CD4-positive, alpha-beta T cell treated with Interleukin-21 for 1 hour (primary cell): ENCODE measurements around the gene C3orf33.

Source experiments
- DNase-seq: peaks from one replicate; pipeline ENCODE4 v3.0.0-alpha.2; 2020

C3orf33 gene

DNA sequence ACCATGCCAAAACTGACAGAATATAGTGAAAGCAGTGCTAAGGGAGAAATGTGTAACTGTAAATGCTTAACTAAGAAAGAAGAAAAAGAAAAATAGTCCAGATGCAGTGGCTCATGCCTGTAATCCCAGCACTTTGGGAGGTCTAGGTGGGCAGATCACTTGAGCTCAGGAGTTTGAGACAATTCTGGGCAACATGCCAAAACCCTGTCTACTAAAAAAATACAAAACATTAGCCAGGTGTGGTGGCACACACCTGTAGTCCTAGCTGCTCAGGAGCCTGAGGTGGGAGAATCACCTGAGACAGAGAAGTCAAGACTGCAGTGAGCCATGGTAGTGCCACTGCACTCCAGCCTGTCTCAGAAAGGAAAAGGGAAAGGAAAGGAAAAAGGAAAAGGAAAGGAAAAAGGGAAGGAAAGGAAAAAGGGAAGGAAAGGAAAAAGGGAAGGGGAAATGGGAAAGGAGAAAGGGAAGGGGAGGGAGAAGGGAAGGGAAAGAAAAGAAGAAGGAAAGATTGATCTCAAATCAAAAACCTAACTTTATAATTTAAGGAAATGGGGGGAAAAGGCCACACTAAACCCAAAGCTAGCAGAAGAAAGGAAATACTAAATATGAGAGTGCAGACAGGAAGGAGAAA is 20.3 kb downstream of the C3orf33 start:
- DNase-seq, result no peak

DNA sequence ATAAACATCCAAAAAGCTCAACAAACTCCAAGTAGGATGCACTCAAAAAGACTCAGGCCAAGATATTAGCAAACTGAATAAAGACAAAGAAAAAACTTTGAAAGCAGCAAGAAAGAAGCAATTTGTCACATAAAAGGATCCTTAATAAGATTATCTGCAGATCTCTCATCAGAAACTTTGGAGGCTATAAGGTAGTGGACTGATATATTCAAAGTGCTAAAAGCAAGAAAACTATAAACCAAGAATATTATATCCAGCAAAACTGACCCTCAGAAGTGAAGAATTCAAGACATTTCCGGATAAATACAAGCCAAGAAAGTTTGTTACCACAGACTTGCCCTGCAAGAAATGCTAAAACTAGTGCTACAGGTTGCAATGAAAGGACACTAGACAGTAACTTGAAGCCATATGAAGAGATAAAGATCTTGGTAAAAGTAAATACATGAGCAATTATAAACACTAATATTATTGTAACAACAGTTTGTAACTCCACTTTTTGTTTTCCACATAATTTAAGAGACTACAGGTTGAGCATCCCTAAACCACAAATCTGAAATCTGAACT is 23.6 kb downstream of the C3orf33 start:
- DNase-seq, result no peak

DNA sequence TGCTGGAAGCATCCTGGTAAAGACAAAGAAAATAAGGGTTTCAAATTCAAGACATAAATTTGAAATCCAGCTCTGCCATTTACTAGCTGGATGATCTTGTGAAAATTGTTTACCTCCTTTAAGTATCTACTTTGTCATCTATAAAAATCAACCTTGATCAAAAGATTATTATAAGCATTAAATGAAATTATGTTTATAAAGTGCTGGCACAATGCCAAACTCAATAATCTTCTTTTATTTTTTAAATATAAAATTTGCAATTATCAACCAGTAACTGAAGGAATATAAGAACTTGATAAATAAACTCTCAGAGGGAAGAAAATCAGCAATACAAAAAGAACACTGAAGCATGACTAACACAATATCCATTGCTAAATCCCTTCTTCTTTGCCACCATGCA is 25.8 kb downstream of the C3orf33 start:
- no peak for DNase-seq

DNA sequence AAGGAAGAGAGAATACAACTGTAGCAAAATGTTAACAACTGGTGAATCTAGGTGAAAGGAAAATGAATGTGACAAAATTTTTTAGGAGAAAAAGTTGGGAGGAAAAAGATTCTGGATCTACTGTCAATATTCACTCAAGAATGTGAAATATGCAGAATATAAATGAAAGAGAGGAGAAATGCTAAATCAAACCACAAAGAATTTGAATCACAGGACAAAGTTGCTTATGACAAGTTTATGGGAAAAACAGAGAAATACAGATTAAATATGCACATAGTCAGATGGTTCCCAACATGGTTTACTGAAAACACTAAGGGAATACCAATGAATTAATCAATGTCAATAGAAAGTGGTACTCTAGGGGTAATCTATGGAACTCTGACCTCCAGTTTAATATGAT is 27.6 kb downstream of the C3orf33 start:
- no peak for DNase-seq

DNA sequence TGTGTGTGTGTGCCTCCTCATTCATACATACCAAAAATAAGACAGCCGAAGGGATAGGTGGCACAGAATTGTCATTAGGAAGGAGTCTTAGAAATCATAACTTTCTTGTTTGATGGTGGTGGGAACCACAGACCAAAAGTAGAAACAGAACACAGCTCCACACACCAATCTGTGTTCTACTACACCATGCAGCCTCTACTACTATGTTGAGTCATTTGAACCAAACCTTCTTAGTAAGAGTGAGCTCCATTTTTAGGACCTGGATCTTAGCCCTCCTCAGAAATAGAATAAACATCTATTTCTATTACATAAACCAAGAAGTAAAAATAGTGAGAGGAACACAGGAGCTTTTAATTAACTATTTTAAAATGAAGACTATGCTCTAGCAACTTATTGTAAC is 33.3 kb downstream of the C3orf33 start:
- DNase-seq, result no peak

DNA sequence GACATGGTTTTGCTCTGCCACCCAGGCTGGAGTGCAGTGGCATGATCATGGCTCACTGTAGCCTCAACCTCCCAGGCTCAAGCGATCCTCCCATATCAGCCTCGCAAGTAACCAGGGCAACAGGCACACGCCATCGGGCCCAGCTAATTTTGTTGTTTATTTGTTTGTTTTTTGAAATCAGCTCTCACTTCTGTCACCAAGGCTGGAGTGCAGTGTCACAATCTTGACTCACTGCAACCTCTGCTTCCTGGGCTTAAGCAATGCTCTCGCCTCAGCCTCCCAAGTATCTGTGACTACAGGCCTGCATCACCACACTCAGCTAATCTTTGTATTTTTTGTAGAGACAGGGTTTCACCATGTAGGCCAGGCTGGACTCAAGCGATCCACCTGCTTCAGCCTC is 35.0 kb downstream of the C3orf33 start:
- DNase-seq, result no peak

DNA sequence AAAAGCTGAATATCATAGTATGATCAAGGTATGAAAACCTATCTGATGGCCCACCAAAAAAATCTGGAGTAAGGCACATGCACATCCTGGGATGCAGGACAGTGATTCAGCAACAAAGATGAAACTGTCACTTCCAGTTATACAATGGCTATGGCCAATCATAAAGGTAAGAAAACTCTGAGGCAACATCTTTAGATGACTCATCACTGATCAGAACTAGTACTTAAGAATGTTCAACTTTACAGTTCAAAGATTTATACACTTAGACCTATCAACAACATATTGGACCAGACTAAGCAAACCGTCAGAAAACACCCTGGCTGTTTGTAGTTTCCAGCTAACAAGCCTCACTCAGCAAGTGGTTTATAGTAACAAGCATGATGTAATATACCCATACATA is 39.9 kb downstream of the C3orf33 start:
- DNase-seq, result no peak

DNA sequence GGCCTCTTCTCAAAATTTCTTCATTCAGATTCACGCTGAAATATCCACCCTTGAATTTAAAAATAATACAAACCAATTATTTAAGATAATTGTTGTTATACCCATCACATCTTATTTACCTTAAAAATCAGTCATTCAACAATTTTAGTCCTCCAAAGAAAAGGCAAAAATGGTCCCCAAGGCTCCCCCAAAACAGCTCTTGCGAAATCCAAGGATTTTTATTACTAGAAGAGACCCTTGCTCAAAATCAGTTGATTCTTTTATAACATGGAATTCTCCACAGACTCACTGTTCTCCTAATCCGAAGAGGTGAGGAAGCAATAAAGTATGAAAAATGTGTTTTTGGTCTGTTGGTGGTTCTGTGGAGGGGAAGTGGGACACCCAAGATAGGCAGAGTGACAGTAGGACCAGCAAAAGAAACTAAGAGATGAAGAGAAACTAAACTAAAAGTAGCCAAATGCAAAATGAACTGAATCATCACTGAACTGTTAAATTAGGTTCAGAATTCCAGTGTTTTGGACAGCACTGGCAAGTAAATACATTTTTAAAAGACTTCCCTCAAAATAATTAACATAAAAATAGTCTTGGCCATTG is 42.1 kb downstream of the C3orf33 start:
- no peak for DNase-seq

DNA sequence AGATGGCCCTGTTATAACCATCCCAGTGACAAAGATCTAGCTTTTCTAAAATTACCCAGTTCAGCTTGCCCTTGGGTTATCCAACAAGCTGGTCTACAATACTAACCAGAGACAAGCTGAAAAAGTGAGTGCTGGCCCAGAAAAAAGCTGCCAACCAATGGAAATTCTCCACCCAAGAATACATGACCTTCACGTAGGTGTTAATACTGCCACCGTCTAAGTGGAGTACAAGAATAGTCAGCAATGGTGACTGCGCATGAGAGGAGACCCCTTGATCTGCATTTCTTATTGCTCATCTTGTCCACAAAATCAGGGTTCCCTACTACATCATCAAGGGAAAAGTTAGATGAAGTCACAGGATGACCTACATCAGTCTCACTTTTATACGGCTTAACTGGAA is 45.4 kb downstream of the C3orf33 start:
- DNase-seq, result no peak

DNA sequence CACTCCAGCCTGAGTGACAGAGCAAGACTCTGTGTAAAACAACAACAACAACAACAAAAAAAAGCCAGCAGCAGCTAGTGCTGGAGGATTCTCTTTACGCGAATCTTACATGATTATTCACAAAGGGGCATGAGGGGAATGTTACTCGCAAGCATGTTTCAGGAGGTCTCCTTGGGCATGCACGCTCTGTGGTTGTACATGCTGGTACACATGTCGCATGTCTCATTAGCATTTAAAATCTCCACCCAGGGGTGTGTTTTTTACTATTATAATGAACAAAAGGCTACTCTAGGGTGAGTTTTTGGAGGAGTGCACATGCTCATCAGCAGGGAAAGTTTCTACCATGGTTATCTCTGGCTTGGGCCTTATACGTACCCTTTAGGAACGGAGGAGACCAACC is 48.5 kb downstream of the C3orf33 start:
- DNase-seq, result no peak

DNA sequence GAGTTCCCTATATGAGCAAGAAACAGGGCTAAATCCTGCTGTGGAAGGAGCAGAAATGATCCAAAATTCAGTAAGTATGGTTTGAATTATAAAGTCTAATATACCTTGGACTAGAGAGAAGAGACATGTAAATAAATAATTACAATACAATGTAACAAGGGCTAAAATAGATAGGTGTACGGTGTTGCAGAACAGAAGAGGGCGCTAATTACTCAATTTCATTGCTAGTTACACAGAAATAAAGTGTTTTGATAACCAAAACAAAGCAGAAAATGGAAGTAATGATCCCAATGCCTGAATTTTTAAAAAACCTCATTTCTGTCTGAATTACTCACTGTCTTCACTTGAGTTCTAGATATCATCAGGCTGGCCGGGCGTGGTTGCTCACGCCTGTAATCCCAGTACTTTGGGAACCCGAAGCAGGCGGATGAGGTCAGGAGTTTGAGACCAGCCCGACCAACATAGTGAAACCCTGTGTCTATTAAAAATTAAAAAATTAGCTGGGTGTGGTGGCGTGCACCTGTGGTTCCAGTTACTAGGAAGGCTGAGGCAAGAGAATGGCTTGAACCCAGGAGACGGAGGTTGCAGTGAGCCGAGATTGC is 52.9 kb downstream of the C3orf33 start:
- peak; percentile 35 for DNase-seq

DNA sequence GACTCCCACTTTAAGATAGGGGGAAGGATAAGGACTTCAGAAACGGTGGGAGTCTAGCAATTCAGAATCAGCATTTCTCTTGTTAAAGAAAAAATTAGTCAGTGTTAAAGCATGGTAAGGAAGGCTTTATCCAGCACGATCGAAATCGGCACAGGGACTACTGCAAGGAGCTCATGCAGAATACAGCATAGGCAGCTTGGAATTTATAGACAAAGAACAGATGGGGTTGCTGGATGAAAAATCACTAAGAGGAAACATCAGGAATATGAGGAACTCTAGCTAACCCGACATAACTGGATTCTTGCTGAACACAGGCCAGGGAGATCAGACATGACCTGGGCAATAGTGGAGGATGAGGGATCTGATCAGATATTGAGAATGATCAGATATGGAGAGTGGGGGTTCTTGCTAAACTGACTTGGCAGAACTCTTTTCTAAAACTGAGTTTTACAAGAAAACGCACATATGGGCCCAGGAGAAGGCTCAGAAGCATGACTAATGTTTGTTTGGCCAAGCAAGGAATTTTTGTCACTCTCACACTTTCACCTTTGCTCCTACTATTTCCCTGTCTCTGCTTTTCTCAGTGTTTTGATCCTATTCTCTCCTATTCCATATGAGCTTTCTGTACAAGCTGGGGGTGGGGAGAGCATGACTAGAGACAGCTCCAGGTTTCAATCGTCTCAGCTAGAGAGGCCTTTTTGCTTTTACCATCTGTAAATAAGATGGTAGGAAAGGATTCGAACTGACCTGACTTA is 57.3 kb downstream of the C3orf33 start:
- DNase-seq, result no peak

DNA sequence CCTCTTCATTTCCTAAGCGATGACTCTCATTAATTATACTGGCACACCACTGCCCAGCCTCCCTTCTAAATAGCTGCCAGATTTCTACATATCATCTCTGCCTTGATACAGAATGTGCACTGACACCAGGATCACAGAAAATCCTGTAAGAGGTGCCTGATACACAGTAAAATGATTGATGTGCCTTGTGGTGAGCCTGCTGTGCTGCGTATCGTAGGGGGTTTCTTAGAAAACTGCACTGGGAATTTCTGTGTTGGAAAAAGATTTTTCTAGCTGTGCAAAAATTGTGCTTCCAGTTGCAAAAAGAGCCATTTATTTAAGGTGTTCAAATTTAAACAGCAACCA is 58.2 kb downstream of the C3orf33 start:
- no peak for DNase-seq

DNA sequence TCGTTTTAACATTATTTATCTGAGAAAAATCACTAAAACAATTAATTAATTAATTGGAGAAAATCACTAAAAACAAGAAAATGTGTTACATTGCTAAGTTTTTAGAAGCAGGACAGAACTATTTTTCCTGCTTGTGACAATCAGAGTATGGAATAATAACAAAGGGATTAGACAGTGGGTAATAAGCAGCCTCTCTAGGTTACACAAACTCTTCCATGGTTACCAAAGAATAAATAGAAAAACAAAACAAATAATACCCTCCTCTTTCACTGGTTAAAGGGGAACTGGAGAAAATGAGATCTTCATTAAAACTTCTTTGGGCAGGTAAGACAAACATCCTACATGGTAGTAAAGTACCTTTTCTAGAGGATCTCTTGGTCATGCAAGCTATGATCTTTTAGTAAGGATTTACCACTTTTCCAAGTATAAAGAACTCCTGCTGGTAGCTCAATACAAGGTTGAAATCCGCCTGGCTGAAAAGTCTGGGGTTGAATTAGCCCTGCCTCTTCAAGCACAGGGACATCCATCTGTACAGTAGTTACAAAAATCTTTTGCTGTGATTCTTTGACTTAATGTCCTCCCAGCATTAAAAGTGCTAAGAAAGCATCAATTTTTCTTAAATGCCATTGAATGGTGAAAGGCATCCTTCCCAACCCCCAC is 58.7 kb downstream of the C3orf33 start:
- DNase-seq, result no peak

DNA sequence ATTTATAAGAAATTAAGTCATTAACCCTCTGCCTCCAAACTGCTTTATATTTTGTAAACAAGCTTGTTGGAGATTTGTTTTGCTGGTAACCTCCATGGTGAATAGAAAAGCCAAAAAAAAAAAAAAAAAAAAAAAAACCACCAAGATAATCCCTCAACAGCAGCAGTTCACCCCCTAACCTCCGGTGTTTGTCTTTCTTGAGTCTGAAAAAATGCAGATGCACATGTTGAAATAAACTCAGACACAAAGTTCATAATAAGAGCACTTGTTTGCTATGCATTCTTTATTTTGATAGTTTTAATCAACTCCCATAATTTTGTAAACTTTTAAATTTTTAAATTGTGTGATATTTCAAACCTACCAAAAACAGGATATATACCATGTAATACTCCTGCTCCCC is 59.4 kb downstream of the C3orf33 start:
- DNase-seq, result no peak

DNA sequence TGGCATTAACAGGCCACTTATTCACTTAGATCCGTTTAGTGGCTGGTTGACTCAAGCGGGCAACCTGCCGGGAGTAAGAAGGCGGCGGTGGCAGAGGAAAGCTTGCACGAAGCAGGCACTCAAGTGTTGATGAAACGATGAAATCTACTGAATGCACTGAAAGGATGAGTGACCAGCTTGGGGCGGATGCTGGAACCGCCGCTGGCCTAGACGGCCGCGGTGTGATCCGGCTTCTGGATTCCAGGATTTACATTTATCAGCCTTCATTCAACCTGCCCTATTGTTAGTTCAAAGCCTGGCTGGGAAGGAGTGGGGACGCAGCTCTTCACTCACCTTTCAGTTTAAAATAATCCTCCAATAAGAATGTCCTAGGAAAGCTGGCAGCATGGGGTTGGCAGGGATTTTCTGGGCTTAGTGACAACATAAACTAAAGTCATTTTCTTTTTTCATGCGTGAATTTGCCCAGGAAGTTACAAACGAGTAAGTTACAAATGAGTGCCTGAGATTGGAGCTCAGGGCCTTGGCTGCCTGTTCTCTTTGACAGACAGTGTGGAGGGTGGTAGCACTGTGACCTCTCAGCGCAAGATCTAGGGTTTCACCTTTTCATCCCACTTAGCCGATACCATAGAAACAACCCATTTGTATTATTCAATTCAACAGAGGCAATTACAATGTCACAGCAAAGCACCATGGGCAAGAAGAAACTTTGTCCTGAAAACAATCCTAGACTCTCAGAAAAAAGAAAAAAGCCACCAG is 60.1 kb downstream of the C3orf33 start:
- DNase-seq, result no peak

DNA sequence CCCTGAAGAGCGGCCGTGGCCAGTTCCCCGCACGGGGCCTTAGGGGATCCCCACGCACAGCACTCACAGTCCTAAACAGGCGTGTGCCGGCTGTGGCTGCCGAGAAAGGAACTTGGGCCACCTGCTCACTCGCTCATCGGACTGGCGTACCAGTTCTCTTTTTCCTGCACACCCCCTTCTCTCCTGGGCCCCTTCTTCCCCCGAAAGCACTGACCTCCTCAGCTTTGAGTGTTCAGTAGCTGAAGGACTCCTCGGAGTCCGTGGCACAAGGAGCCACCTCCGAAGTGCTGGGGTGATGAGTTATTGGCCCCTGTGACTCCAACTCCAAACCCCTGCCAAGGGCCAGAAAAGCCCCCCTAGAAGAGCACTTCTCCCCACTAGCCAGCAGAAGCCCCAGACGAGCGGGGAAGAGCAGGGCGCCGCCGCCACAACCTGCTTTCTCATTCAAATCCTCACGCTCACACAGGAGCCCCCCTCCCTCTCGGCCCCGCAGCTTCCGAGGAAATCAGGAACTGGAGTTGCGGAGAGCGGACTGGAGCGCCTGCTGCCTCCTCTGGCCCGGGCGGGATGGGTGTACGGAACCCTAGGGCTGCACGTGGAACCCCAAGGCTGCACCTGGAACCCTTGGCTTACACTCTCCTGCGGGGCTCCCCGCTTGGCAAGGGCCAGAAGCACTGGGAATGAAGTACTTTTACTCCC is 61.3 kb downstream of the C3orf33 start, which contains the start of gene PLCH1:
TSS of gene PLCH1 (minus strand) at position 446 of the 699 bp plus-strand sequence. CDS start 40,847 bp downstream, outside the sequence.
- peak; percentile 47 for DNase-seq

DNA sequence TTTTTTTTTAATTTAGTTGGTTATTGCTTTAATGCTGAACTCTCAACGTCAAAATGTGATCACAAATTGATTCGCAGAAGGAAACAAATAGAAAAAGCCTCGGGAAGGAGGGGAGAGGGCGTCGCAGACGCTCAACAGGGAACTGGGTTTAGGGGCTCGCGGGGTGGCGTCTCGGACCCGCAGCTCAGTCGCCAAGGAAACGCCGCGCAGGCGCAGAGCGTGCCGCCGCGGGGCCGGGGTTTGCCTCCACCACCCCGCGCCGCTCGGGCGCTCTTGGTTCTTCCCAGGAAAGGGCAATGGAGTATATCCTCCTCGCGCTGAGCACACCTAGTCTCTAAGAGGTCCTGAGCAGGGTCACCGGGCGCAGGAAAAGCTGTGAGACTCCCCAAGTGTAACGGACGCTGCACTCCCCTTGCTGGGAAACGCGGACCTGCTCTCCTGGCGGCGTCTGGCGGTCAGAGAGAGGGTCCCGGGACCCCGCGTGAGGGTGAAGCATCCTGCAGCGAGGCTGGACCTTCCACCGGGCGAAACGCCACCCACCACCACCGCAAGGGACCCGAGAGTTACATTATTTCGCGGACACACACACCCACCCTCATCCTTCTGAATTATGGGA is 62.0 kb downstream of the C3orf33 start:
- peak; percentile 33 for DNase-seq

DNA sequence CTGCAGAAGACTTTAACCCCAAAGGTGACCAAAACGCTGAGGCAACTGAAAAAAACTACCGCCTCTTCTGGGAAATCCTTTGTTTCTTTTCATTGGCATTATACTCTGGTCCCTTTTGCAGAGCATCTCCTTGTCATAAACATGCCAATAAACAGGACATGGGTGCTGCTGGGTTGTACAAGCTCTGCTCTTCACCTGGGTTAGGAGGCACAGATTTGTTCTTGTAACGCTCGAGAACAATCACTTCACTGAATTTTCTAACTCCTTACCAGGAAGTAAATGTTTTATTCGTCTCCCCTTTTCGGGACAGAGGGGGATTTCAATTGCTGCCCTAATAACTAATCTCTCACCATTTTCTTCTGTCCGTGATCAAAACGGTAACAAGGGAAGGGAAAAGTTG is 62.5 kb downstream of the C3orf33 start:
- DNase-seq, result no peak

DNA sequence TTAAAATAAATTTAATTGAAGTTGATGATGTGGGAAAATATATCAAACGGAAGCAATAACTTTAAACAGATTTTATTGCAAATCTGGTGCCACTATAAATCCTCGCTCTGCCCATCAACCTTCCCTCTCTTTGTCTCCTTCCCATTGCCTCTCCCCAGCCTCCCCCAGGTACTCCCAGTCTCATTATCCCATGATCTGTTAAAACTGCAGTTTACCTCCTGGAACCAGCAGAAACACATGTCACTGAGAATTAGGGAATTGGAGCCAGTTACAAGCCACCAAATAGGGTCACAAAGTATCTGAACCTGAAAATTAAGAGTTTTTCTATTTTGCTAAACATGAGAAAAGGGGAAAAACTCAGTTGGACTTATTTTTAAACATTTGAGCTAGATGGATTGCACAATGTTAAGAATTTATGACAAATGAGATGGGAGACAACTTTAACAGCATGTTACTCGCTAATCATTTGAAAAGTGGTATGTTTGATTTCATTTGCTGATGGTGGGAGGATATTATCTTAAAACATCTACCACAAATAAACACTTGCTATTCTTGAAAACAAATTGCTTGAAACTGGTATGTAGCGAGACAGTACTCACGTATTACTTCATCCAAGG is 63.6 kb downstream of the C3orf33 start:
- DNase-seq, result no peak

DNA sequence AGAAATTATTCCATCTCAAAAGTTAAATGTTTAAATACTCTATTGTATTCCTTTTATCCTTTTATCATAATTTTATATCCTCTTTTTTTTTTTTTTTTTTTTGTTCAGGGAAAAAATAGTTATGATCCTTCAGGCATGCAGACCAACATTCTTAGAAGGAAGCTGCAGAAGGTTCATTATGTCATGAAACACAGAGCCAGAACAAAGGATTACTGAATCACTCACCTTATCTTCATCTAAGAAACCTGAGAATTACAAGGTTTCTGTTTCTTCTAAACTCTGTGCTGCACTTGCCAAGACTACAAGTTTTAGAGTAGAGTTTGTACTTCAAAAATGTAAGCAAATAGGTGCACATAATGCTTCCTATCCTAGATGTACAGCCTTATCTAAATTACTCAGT is 64.5 kb downstream of the C3orf33 start:
- no peak for DNase-seq
